ENCODE data around the gene TNIK.

DNA sequence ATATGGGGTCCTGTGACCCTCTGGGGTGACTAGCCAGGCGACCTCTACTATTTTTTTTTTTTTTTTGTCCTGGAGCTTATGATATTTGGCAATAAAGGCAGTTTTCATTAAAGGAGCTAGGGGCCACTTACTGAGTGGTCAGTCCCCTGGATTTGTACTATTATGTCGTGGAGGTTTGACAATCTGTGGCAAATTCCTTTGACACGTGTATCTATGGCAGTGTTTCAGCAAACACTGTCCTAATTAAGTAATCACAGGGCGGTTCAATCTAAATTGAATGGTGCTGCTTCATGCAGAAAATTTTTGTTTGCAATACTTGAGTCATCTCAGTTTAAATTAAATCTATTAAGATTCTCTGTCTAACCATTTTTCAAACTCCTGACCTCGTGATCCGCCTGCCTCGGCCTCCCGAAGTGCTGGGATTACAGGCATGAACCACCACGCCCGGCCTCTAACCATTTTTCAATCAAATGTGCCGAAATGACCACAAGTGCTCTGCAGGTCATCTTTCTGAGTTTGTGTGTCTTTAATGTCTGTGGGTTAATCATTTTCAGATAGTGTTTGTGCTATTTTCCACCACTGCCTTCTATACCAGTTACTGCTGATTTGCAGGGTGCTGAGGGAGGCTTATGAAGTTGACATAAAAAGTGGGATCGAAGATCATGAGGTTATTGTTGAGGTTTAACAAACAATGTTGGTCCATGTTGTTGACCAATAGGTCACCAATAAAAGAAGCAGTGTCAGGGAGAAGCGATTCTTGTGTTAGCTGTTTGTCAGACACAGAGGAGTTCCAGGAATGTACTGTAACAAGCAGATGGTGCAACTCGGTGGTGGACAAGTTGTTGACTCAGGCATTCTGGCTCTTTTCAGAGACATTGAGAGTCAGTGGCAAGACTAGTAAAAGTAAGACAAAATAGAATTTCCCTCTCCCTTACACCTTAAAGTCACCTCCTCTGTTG, 415.1 kb downstream of the TNIK start:
- TF ChIP-seq, protein P1, sequence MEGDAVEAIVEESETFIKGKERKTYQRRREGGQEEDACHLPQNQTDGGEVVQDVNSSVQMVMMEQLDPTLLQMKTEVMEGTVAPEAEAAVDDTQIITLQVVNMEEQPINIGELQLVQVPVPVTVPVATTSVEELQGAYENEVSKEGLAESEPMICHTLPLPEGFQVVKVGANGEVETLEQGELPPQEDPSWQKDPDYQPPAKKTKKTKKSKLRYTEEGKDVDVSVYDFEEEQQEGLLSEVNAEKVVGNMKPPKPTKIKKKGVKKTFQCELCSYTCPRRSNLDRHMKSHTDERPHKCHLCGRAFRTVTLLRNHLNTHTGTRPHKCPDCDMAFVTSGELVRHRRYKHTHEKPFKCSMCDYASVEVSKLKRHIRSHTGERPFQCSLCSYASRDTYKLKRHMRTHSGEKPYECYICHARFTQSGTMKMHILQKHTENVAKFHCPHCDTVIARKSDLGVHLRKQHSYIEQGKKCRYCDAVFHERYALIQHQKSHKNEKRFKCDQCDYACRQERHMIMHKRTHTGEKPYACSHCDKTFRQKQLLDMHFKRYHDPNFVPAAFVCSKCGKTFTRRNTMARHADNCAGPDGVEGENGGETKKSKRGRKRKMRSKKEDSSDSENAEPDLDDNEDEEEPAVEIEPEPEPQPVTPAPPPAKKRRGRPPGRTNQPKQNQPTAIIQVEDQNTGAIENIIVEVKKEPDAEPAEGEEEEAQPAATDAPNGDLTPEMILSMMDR (IDR thresholded peaks at IDR 0.05): no peak
- no peak for TF ChIP-seq ZFX (IDR thresholded peaks at IDR 0.05; ENCODE audit: borderline replicate concordance)
